DND-41 (cell line): ENCODE results near the gene NELFB.

Experiments used
- ATAC-seq: fragments of 200-7000 bp; cut with Tn5 transposase; 3 replicates; pipeline ENCODE4 v1.9.1; 2021; ENCODE audit warnings: low read depth; ENCODE audit not compliant: insufficient read depth
- DNase-seq: peaks from one replicate; pipeline ENCODE4 v3.0.0-alpha.2; 2020
- H2AFZ ChIP-seq: 2 replicates; pipeline ENCODE4 v1.6.0; 2012; ENCODE audit warnings: low read depth, low read length
- H3K27ac ChIP-seq: 2 replicates; pipeline ENCODE4 v1.5.1; 2012; ENCODE audit warnings: low read length, inconsistent platforms
- H3K27me3 ChIP-seq: fragments of 200-600 bp; sonication (generic); 2 replicates; pipeline ENCODE4 v1.6.0; 2012; ENCODE audit warnings: low read length, mild to moderate bottlenecking, inconsistent platforms; ENCODE audit not compliant: insufficient read depth, poor library complexity
- H3K36me3 ChIP-seq: 2 replicates; pipeline ENCODE4 v1.5.1; 2012; ENCODE audit warnings: low read length, inconsistent platforms; ENCODE audit not compliant: insufficient read depth
- H3K4me1 ChIP-seq: 2 replicates; pipeline ENCODE4 v1.5.1; 2012; ENCODE audit warnings: mild to moderate bottlenecking, low read length; ENCODE audit not compliant: insufficient read depth
- H3K4me2 ChIP-seq: 2 replicates; pipeline ENCODE4 v1.6.0; 2012; ENCODE audit warnings: mild to moderate bottlenecking, moderate library complexity, low read length, inconsistent platforms; ENCODE audit not compliant: insufficient read depth
- H3K4me3 ChIP-seq, 2 experiments: fragments of 200-600 bp in 1 of 2; shearing (Covaris generic) in 1 of 2; 2 replicates each; pipeline ENCODE4 v1.5.1; 2012 to 2016; ENCODE audit warnings: inconsistent platforms in 2 of 2, low read length in 2 of 2, mild to moderate bottlenecking in 2 of 2, low read depth in 1 of 2, moderate library complexity in 1 of 2
- H3K79me2 ChIP-seq: 2 replicates; pipeline ENCODE4 v1.6.0; 2012; ENCODE audit warnings: low read length, inconsistent platforms; ENCODE audit not compliant: insufficient read depth
- H3K9ac ChIP-seq: 2 replicates; pipeline ENCODE4 v1.6.0; 2012; ENCODE audit warnings: low read depth, mild to moderate bottlenecking, inconsistent platforms, low read length, moderate library complexity
- H3K9me3 ChIP-seq: 2 replicates; pipeline ENCODE4 v1.5.1; 2012; ENCODE audit warnings: low read length, moderate library complexity, mild to moderate bottlenecking, inconsistent platforms; ENCODE audit not compliant: insufficient read depth, severe bottlenecking
- H4K20me1 ChIP-seq: 2 replicates; pipeline ENCODE4 v1.6.0; 2012; ENCODE audit warnings: low read length; ENCODE audit not compliant: insufficient read depth
- EZH2 ChIP-seq: IDR thresholded peaks from 3 replicates; pipeline ENCODE4 v1.6.1; 2012; ENCODE audit warnings: borderline replicate concordance, low read depth, mild to moderate bottlenecking, moderate library complexity, low read length, inconsistent platforms; ENCODE audit not compliant: severe bottlenecking
- TF ChIP-seq, protein P1 (sequence below): IDR thresholded peaks from 2 replicates; pipeline ENCODE4 v1.5.1; 2012; ENCODE audit warnings: borderline replicate concordance, low read length, moderate library complexity, mild to moderate bottlenecking; ENCODE audit not compliant: poor library complexity, severe bottlenecking; ENCODE audit errors: extremely low read depth

NELFB gene

GRCh38 chr9:137299203-137299565, 44.1 kb downstream of the NELFB start:
- Histone ChIP-seq H3K27me3 (no peaks in the 10 kb centered on the region), H2AFZ (no peak overlapping the region), H3K27ac (no peak overlapping the region), H4K20me1 (no peaks in the 10 kb centered on the region), H3K79me2 (no peaks in the 10 kb centered on the region), H3K36me3 (no peaks in the 10 kb centered on the region), H3K4me2 (no peak overlapping the region), H3K9me3 (no peaks in the 10 kb centered on the region), H3K4me1 (no peaks in the 10 kb centered on the region), H3K4me3 (no peak overlapping the region), H3K9ac (no peak overlapping the region)
- TF ChIP-seq, protein P1, sequence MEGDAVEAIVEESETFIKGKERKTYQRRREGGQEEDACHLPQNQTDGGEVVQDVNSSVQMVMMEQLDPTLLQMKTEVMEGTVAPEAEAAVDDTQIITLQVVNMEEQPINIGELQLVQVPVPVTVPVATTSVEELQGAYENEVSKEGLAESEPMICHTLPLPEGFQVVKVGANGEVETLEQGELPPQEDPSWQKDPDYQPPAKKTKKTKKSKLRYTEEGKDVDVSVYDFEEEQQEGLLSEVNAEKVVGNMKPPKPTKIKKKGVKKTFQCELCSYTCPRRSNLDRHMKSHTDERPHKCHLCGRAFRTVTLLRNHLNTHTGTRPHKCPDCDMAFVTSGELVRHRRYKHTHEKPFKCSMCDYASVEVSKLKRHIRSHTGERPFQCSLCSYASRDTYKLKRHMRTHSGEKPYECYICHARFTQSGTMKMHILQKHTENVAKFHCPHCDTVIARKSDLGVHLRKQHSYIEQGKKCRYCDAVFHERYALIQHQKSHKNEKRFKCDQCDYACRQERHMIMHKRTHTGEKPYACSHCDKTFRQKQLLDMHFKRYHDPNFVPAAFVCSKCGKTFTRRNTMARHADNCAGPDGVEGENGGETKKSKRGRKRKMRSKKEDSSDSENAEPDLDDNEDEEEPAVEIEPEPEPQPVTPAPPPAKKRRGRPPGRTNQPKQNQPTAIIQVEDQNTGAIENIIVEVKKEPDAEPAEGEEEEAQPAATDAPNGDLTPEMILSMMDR, result no peak
- TF ChIP-seq EZH2, result no peak
- DNase-seq, result no peak
- ATAC-seq, result no peak

DNA sequence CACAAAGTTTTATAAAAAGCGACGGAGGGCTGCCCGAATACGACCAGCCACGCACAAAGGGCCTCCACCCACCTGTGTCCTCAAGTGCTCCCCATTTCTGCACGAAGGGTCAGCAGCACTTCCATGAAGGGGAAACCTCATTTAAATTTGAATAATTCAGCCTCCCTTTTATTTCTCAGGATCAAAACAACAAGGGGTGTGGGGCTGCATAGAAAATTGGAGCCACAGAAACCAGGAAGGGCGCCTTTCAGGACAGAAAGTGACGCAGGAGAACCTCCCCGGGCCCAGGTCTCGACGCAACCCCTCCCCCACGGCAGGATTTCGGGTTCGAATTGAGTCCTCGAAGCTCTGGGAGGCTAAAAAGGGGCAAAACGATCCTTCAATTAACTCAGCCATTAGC, 44.8 kb downstream of the NELFB start:
- TF ChIP-seq, protein P1, result no peak
- no peak for TF ChIP-seq EZH2
- DNase-seq (no peak), ATAC-seq (no peak)
- no peaks in the 10 kb centered on the region for H3K9me3 ChIP-seq
- H4K20me1 ChIP-seq, result no peaks in the 10 kb centered on the region
- H3K4me1 ChIP-seq, result no peaks in the 10 kb centered on the region
- H2AFZ ChIP-seq, result no peak overlapping the region
- H3K9ac ChIP-seq, result no peak overlapping the region
- H3K36me3 ChIP-seq, result no peaks in the 10 kb centered on the region
- H3K27me3 ChIP-seq, result no peaks in the 10 kb centered on the region
- H3K27ac ChIP-seq, result no peak overlapping the region
- H3K4me3 ChIP-seq, result no peak overlapping the region
- no peak overlapping the region for H3K4me2 ChIP-seq
- no peaks in the 10 kb centered on the region for H3K79me2 ChIP-seq

DNA sequence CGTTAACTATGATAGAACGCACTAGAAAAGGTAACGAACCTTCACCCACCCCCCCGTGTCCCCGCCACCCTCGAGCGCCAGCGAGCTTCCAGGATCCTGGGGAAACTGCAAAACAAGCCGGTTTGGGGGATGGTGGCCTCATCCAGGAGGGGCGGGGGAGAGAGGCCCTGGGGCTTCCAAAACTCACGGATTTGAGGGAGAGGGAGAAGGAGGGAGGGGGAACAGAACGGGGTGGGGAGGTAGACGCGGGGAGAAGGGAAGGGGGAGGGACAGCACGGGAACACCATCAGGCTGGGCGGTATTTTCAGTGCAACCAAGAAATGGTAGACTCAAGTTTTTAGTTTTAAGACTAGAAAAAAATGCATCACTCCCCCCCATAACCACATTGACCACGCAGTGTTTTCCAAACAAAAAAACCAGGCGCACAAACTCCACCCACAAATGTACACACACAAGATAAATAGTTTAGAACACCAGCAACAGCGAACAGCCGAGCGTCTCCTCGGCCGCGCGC, 45.5 kb downstream of the NELFB start:
- Histone ChIP-seq H3K27ac (no peak overlapping the region), H3K9ac (no peak overlapping the region), H3K4me2 (no peak overlapping the region), H2AFZ (no peak overlapping the region), H3K4me3 (no peak overlapping the region), H3K9me3 (no peaks in the 10 kb centered on the region), H3K4me1 (no peaks in the 10 kb centered on the region), H3K27me3 (no peaks in the 10 kb centered on the region), H3K79me2 (no peaks in the 10 kb centered on the region), H4K20me1 (no peaks in the 10 kb centered on the region), H3K36me3 (no peaks in the 10 kb centered on the region)
- no peak for ATAC-seq
- DNase-seq, result no peak
- TF ChIP-seq EZH2, result no peak
- TF ChIP-seq, protein P1, result no peak
